Measurements from ENCODE around the gene SPEM3.
A peak's percentile ranks its signal among the peaks of the same experiment; 100 is the strongest.

The SPEM3 gene

GRCh38 chr17:7421186-7421585, 7.5 kb upstream of the SPEM3 start:
- Mint-ChIP-seq H3K4me1 (ENCODE audit: low read depth) (no peaks in the 10 kb centered on the region), H3K27ac (no peak overlapping the region), H3K4me3 (no peak overlapping the region), H3K36me3 (ENCODE audit: low read depth) (no peaks in the 10 kb centered on the region), H3K27me3 (ENCODE audit: low read depth) (no peaks in the 10 kb centered on the region), H3K9me3 (no peaks in the 10 kb centered on the region)
- no peak for DNase-seq (ENCODE audit: low spot score)

- no peak overlapping the region for H3K4me3 Mint-ChIP-seq
- H3K9me3 Mint-ChIP-seq, result no peaks in the 10 kb centered on the region
- no peaks in the 10 kb centered on the region for H3K4me1 Mint-ChIP-seq (ENCODE audit: low read depth)
- H3K27me3 Mint-ChIP-seq (ENCODE audit: low read depth), result no peaks in the 10 kb centered on the region
- DNase-seq (ENCODE audit: low spot score), result no peak
- no peak overlapping the region for H3K27ac Mint-ChIP-seq
- H3K36me3 Mint-ChIP-seq (ENCODE audit: low read depth), result no peaks in the 10 kb centered on the region
Observed at GRCh38 chr17:7423679-7424078, 5.0 kb upstream of the SPEM3 start.

- Mint-ChIP-seq H3K27ac (no peak within 1 kb of the TSS), H3K4me3 (no peak within 1 kb of the TSS), H3K4me1 (ENCODE audit: low read depth) (no peaks in the 10 kb centered on the region), H3K36me3 (ENCODE audit: low read depth) (no peaks in the 10 kb centered on the region), H3K27me3 (ENCODE audit: low read depth) (no peaks in the 10 kb centered on the region), H3K9me3 (no peaks in the 10 kb centered on the region)
- DNase-seq (ENCODE audit: low spot score), result no peak
Observed at GRCh38 chr17:7425316-7425715, 3.3 kb upstream of the SPEM3 start, which contains the start of gene SPEM2. Gene SPEM2, plus strand, starts transcription at chr17:7425616. Its CDS starts 73 bp downstream, at chr17:7425689.

- no peaks in the 10 kb centered on the region for H3K9me3 Mint-ChIP-seq
- H3K27me3 Mint-ChIP-seq (ENCODE audit: low read depth), result no peaks in the 10 kb centered on the region
- H3K27ac Mint-ChIP-seq, result no peak overlapping the region
- H3K36me3 Mint-ChIP-seq (ENCODE audit: low read depth), result no peaks in the 10 kb centered on the region
- no peak overlapping the region for H3K4me3 Mint-ChIP-seq
- H3K4me1 Mint-ChIP-seq (ENCODE audit: low read depth), result no peaks in the 10 kb centered on the region
- no peak for DNase-seq (ENCODE audit: low spot score)
Observed at GRCh38 chr17:7425756-7426155, 2.9 kb upstream of the SPEM3 start.

- Mint-ChIP-seq H3K4me3 (no peak overlapping the region), H3K27ac (no peak overlapping the region), H3K27me3 (ENCODE audit: low read depth) (no peaks in the 10 kb centered on the region), H3K36me3 (ENCODE audit: low read depth) (no peaks in the 10 kb centered on the region), H3K9me3 (no peaks in the 10 kb centered on the region), H3K4me1 (ENCODE audit: low read depth) (no peaks in the 10 kb centered on the region)
- DNase-seq (ENCODE audit: low spot score), result no peak
Observed at GRCh38 chr17:7426203-7426863, 2.3 kb upstream of the SPEM3 start.

- no peak overlapping the region for H3K27ac Mint-ChIP-seq
- DNase-seq (ENCODE audit: low spot score), result no peak
- no peaks in the 10 kb centered on the region for H3K9me3 Mint-ChIP-seq
- H3K36me3 Mint-ChIP-seq (ENCODE audit: low read depth), result no peaks in the 10 kb centered on the region
- H3K4me1 Mint-ChIP-seq (ENCODE audit: low read depth), result no peaks in the 10 kb centered on the region
- H3K27me3 Mint-ChIP-seq (ENCODE audit: low read depth), result no peaks in the 10 kb centered on the region
- no peak overlapping the region for H3K4me3 Mint-ChIP-seq
Observed at GRCh38 chr17:7426896-7427489, 1.7 kb upstream of the SPEM3 start.

- no peak for DNase-seq (ENCODE audit: low spot score)
- H3K4me3 Mint-ChIP-seq, result no peak overlapping the region
- no peaks in the 10 kb centered on the region for H3K9me3 Mint-ChIP-seq
- H3K27ac Mint-ChIP-seq, result no peak overlapping the region
- no peaks in the 10 kb centered on the region for H3K36me3 Mint-ChIP-seq (ENCODE audit: low read depth)
- no peaks in the 10 kb centered on the region for H3K27me3 Mint-ChIP-seq (ENCODE audit: low read depth)
- no peaks in the 10 kb centered on the region for H3K4me1 Mint-ChIP-seq (ENCODE audit: low read depth)
Observed at GRCh38 chr17:7427549-7427948, 1.1 kb upstream of the SPEM3 start.

GRCh38 chr17:7429722-7430121, 1.1 kb downstream of the SPEM3 start:
- DNase-seq (ENCODE audit: low spot score), result no peak
- Mint-ChIP-seq H3K27me3 (ENCODE audit: low read depth) (no peaks in the 10 kb centered on the region), H3K9me3 (no peaks in the 10 kb centered on the region), H3K36me3 (ENCODE audit: low read depth) (no peaks in the 10 kb centered on the region), H3K4me3 (no peak overlapping the region), H3K27ac (no peak overlapping the region), H3K4me1 (ENCODE audit: low read depth) (no peaks in the 10 kb centered on the region)

GRCh38 chr17:7431231-7431630, 2.6 kb downstream of the SPEM3 start:
- DNase-seq (ENCODE audit: low spot score), result no peak
- H3K4me1 Mint-ChIP-seq (ENCODE audit: low read depth), result peaks cover under 1% of the 10 kb centered on the region
- no peaks in the 10 kb centered on the region for H3K27me3 Mint-ChIP-seq (ENCODE audit: low read depth)
- H3K27ac Mint-ChIP-seq, result no peak overlapping the region
- no peaks in the 10 kb centered on the region for H3K9me3 Mint-ChIP-seq
- H3K4me3 Mint-ChIP-seq, result no peak overlapping the region
- no peaks in the 10 kb centered on the region for H3K36me3 Mint-ChIP-seq (ENCODE audit: low read depth)

GRCh38 chr17:7432296-7432695, 3.6 kb downstream of the SPEM3 start:
- Mint-ChIP-seq H3K4me1 (ENCODE audit: low read depth) (peaks cover 5% of the 10 kb centered on the region), H3K9me3 (no peaks in the 10 kb centered on the region), H3K27me3 (ENCODE audit: low read depth) (no peaks in the 10 kb centered on the region), H3K36me3 (ENCODE audit: low read depth) (peaks cover 2% of the 10 kb centered on the region), H3K27ac (no peak overlapping the region), H3K4me3 (no peak overlapping the region)
- DNase-seq (ENCODE audit: low spot score), result no peak

GRCh38 chr17:7435676-7436555, 7.3 kb downstream of the SPEM3 start:
- Mint-ChIP-seq H3K9me3 (no peaks in the 10 kb centered on the region), H3K27ac (peak overlapping the region; percentile 96), H3K27me3 (ENCODE audit: low read depth) (peaks cover 24% of the 10 kb centered on the region), H3K4me3 (peak overlapping the region; percentile 92), H3K36me3 (ENCODE audit: low read depth) (peaks cover 15% of the 10 kb centered on the region), H3K4me1 (ENCODE audit: low read depth) (peaks cover 27% of the 10 kb centered on the region)
- DNase-seq (ENCODE audit: low spot score), result peak; percentile 71

- peaks cover 15% of the 10 kb centered on the region for H3K36me3 Mint-ChIP-seq (ENCODE audit: low read depth)
- H3K4me3 Mint-ChIP-seq, result peak overlapping the region; percentile 92
- peak; percentile 86 for DNase-seq (ENCODE audit: low spot score)
- H3K27ac Mint-ChIP-seq, result peak overlapping the region; percentile 96
- H3K9me3 Mint-ChIP-seq, result no peaks in the 10 kb centered on the region
- peaks cover 27% of the 10 kb centered on the region for H3K4me1 Mint-ChIP-seq (ENCODE audit: low read depth)
- peaks cover 29% of the 10 kb centered on the region for H3K27me3 Mint-ChIP-seq (ENCODE audit: low read depth)
Observed at GRCh38 chr17:7436556-7437368, 8.1 kb downstream of the SPEM3 start.

- Mint-ChIP-seq H3K4me3 (peak overlapping the region; percentile 92), H3K27ac (peak overlapping the region; percentile 74), H3K9me3 (no peaks in the 10 kb centered on the region), H3K4me1 (ENCODE audit: low read depth) (peaks cover 27% of the 10 kb centered on the region), H3K36me3 (ENCODE audit: low read depth) (peaks cover 15% of the 10 kb centered on the region), H3K27me3 (ENCODE audit: low read depth) (peaks cover 33% of the 10 kb centered on the region)
- DNase-seq (ENCODE audit: low spot score), result no peak
Observed at GRCh38 chr17:7437369-7437863, 8.8 kb downstream of the SPEM3 start.

All from T-helper 2 cell treated with Interferon-gamma antibody and Interleukin-4, amounts not matched to agents 5 μg/mL and 100 μg/mL, for 36 hours (primary cell).